Calu3 (cell line): ENCODE measurements around the gene SERINC5. TPM values are rescaled to one million over a fixed set of nuclear protein-coding genes. Genes with fewer than 3 reads are reported as not detected.

Source experiments
- BruUV-seq: library from RNA; stranded (reverse); fragments of 400-500 nt; replicated peaks from 2 replicates; lab custom pipeline; 2021; lab: Mats Ljungman, UMichigan
- CTCF ChIA-PET: fragments of 300-600 bp; sonication (Branson Sonifier 250); formaldehyde crosslinking; loops from one replicate; lab custom pipeline; 2022; ENCODE audit warnings: antibody characterized with exemption; lab: Charles Lee
- DNase-seq: peaks from one replicate; pipeline ENCODE4 v3.0.0; 2022
- H3K27ac Mint-ChIP-seq: one replicate; pipeline ENCODE4 v1.8.0; 2022; ENCODE audit warnings: mixed read lengths; ENCODE audit not compliant: unreplicated experiment
- H3K27me3 Mint-ChIP-seq: one replicate; pipeline ENCODE4 v1.8.0; 2022; ENCODE audit warnings: mixed read lengths; ENCODE audit not compliant: unreplicated experiment
- H3K36me3 Mint-ChIP-seq: one replicate; pipeline ENCODE4 v1.8.0; 2022; ENCODE audit warnings: mild to moderate bottlenecking, moderate library complexity, mixed read lengths; ENCODE audit not compliant: insufficient read depth, unreplicated experiment
- H3K4me1 Mint-ChIP-seq: one replicate; pipeline ENCODE4 v1.8.0; 2022; ENCODE audit warnings: mild to moderate bottlenecking, low read depth, mixed read lengths; ENCODE audit not compliant: unreplicated experiment
- H3K4me3 Mint-ChIP-seq: one replicate; pipeline ENCODE4 v1.8.0; 2022; ENCODE audit warnings: mild to moderate bottlenecking, low read depth, moderate library complexity, mixed read lengths; ENCODE audit not compliant: unreplicated experiment
- H3K9me3 Mint-ChIP-seq: one replicate; pipeline ENCODE4 v1.8.0; 2022; ENCODE audit warnings: low read depth, mixed read lengths; ENCODE audit not compliant: unreplicated experiment
- CTCF ChIP-seq: fragments of 200-600 bp; IDR thresholded peaks from one replicate; pipeline ENCODE4 v1.8.0; 2022; ENCODE audit warnings: antibody characterized with exemption; ENCODE audit not compliant: unreplicated experiment
- intact Hi-C: fragments of 100-400 bp; cut with micrococcal nuclease; formaldehyde crosslinking; loops from one replicate; pipeline ENCODE4 v1.10.0; 2022; ENCODE audit not compliant: unreplicated experiment
- total RNA-seq: library from RNA; stranded (reverse); gene quantifications from 2 replicates; pipeline ENCODE4 v1.2.3, GENCODE V29; 2022

The SERINC5 gene
- total RNA-seq, 1 experiment from 2014 or later: 47.0 TPM

GRCh38 chr5:80082731-80083100 lies 173.1 kb downstream of the SERINC5 start:
- CTCF ChIA-PET: interaction anchor here (0.8 to 2.0 kb wide), 13 partner anchors 9 to 1058 kb away, joined by 3 to 15 read pairs (median 5); partner anchors contain the start of gene HOMER1
- BruUV-seq: no TSS peak
- peaks cover 11% of the 10 kb centered on the region for H3K27me3 Mint-ChIP-seq
- H3K4me3 Mint-ChIP-seq: peak overlapping the region; percentile 56
- peak; percentile 91 for DNase-seq
- H3K27ac Mint-ChIP-seq: no peak overlapping the region
- intact Hi-C loops: loop anchor here (1.0 to 5.0 kb wide), 7 partner anchors 91 to 1057 kb away; partner anchors contain the start of gene MTX3
- peaks cover 29% of the 10 kb centered on the region for H3K4me1 Mint-ChIP-seq
- H3K9me3 Mint-ChIP-seq: peaks cover 2% of the 10 kb centered on the region
- peaks cover 14% of the 10 kb centered on the region for H3K36me3 Mint-ChIP-seq
- TF ChIP-seq CTCF: peak; percentile 99

GRCh38 chr5:80082281-80082680 lies 173.6 kb downstream of the SERINC5 start:
- Mint-ChIP-seq H3K27ac (no peak overlapping the region), H3K36me3 (peaks cover 14% of the 10 kb centered on the region), H3K4me1 (peaks cover 29% of the 10 kb centered on the region), H3K9me3 (peaks cover 2% of the 10 kb centered on the region), H3K4me3 (peak overlapping the region; percentile 56), H3K27me3 (peaks cover 11% of the 10 kb centered on the region)
- no peak for DNase-seq
- intact Hi-C loops: loop anchor here (2.0 to 5.0 kb wide), 3 partner anchors 205 to 950 kb away; no protein-coding TSS in a partner anchor
- BruUV-seq: no TSS peak
- TF ChIP-seq CTCF: no peak
- CTCF ChIA-PET: interaction anchor here (0.6 kb wide), 1 partner anchor 225 kb away, joined by 3 read pairs; no protein-coding TSS in a partner anchor

GRCh38 chr5:80078921-80079320 lies 176.9 kb downstream of the SERINC5 start:
- intact Hi-C loops: no loop called here
- peaks cover 2% of the 10 kb centered on the region for H3K9me3 Mint-ChIP-seq
- CTCF ChIA-PET: no interaction called here
- H3K27ac Mint-ChIP-seq: no peak overlapping the region
- peaks cover 11% of the 10 kb centered on the region for H3K27me3 Mint-ChIP-seq
- H3K36me3 Mint-ChIP-seq: peaks cover 14% of the 10 kb centered on the region
- DNase-seq: no peak
- H3K4me1 Mint-ChIP-seq: peaks cover 18% of the 10 kb centered on the region
- BruUV-seq: no TSS peak
- no peak for TF ChIP-seq CTCF
- H3K4me3 Mint-ChIP-seq: no peak overlapping the region

- DNase-seq: no peak
- Mint-ChIP-seq H3K36me3 (peaks cover 4% of the 10 kb centered on the region), H3K4me1 (peaks cover 3% of the 10 kb centered on the region), H3K4me3 (no peak overlapping the region), H3K27me3 (peaks cover 22% of the 10 kb centered on the region), H3K27ac (no peak overlapping the region), H3K9me3 (peaks cover 2% of the 10 kb centered on the region)
- no peak for TF ChIP-seq CTCF
- no TSS peak for BruUV-seq
- intact Hi-C loops: no loop called here
- CTCF ChIA-PET: interaction anchor here (0.7 kb wide), 1 partner anchor 50 kb away, joined by 3 read pairs; no protein-coding TSS in a partner anchor
Observed at GRCh38 chr5:80077051-80077714, 178.7 kb downstream of the SERINC5 start.
